Cardiac fibroblast (primary cell): ENCODE data around the gene PLEKHA3.
"Not testable (repeated sequence)": the region's sequence is repeated elsewhere in the genome, so short reads cannot be mapped to it uniquely, and the experiment has no call there.

ENCODE experiments used
- DNase-seq, 2 donors: peaks; one replicate each; pipeline versions ENCODE4 v3.0.0 to v3.0.0-alpha.2; 2010; ENCODE audit warnings: low read depth in 2 of 2
- H3K4me3 ChIP-seq, 2 donors: replicated peaks in 1 of 2; 1 replicate in 1 of 2; 2 replicates in 1 of 2; pipeline ENCODE4 v1.5.1; 2011; ENCODE audit warnings: low read depth in 2 of 2, low read length in 2 of 2, mild to moderate bottlenecking in 2 of 2, moderate library complexity in 1 of 2
- TF ChIP-seq, protein P1 (sequence below): IDR thresholded peaks from one replicate; pipeline ENCODE4 v1.5.1; 2011; ENCODE audit warnings: low read depth, mild to moderate bottlenecking, low read length, inconsistent platforms

PLEKHA3 gene

DNA sequence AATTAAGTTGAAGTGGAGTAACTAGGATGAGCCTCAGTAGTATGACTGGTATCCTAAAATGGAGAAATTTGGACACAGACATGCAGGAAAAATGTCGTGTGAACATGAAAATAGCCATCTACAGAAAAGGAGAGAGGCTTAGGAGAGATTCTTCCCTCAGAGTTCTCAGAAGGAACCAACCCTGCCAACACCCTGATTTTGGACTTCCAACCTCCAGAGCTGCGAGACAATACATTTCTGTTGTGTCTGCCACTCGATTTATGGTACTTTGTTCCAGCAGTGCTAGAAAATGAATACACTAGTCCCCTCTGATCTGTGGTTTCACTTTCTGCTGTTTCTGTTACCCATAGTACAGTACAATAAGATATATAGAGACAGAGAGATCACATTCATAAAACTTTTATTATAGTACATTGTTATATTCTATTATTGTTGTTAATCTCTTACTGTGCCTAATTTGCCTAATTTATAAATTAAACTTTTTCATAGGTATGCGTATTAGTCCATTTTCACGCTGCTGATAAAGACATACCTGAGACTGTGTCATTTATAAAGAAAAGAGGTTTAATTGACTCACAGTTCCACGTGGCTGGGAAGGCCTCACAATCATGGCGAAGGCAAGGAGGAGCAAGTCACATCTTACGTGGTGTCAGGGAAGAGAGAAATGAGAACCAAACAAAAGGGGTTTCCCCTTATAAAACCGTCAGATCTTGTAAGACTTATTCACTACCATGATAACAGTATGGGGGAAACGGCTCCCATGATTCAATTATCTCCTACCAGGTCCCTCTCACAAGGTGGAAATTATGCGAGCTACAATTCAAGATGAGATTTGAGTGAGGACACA is 41.3 kb downstream of the PLEKHA3 start:
- TF ChIP-seq, protein P1, sequence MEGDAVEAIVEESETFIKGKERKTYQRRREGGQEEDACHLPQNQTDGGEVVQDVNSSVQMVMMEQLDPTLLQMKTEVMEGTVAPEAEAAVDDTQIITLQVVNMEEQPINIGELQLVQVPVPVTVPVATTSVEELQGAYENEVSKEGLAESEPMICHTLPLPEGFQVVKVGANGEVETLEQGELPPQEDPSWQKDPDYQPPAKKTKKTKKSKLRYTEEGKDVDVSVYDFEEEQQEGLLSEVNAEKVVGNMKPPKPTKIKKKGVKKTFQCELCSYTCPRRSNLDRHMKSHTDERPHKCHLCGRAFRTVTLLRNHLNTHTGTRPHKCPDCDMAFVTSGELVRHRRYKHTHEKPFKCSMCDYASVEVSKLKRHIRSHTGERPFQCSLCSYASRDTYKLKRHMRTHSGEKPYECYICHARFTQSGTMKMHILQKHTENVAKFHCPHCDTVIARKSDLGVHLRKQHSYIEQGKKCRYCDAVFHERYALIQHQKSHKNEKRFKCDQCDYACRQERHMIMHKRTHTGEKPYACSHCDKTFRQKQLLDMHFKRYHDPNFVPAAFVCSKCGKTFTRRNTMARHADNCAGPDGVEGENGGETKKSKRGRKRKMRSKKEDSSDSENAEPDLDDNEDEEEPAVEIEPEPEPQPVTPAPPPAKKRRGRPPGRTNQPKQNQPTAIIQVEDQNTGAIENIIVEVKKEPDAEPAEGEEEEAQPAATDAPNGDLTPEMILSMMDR: no peak
- H3K4me3 ChIP-seq: no peak overlapping the region
- DNase-seq: no peak

DNA sequence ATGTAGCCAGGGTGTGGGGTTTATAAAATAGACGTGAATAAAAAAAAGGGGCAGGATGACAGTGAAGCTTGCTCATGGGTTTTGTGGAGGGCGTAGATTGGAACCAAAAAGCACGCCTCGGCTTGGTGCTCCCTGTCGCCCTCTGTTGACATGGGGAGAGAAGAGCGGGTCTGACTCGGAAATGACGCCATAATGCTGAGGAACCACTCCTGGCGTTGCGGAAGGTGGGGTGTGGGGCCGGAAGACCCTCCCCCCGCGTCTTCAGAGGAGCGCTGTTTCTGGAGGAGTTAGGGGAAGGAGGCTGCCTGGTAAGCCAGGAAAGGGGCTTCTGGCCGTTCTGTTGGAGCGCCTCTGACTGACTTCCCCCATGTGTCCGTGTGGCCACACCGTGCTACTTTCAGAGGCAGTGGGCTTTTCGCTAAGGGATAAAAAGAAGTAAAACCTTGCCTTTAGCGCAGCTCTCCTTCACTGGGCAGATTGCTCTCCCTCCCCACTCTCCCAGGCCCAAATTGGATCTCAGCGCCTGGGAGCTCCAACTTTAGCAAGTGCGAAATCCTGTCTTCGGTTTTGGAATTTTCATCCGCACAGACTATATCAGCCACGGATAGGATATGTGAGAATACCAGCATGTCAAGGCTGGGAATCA is 42.8 kb downstream of the PLEKHA3 start:
- TF ChIP-seq, protein P1: peak; percentile 95
- peak overlapping the region; percentile 63 to 78 for H3K4me3 ChIP-seq
- peak; percentile 86 to 88 for DNase-seq

DNA sequence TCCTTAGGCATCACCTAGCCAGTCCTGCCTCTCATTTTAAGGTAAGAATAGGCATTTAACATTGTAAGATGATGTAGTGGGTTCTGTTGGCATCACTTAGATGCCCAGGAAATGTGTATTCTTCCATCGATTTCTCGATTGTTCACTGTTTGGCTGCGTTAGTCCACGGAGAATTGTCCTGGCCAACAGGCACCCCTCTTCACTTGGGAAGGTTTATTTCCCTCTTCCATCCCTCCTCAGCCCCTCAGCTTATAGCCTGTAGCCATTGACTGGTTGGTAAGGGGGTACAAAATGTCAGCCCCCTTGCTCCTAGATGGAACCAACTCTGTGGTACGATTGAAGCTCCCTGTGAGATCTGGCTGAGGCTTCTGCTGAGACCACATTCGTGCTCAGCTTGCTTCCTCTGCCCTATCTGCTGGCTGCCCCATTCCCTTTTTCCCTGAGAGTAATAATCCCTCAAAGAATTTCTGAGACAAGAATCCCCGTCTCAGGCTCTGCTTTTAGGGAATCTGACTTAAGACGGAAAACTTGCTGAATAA is 43.4 kb downstream of the PLEKHA3 start:
- TF ChIP-seq, protein P1: no peak
- peak overlapping the region; percentile 63 to 78 for H3K4me3 ChIP-seq
- peak; percentile 5 to 9 for DNase-seq

DNA sequence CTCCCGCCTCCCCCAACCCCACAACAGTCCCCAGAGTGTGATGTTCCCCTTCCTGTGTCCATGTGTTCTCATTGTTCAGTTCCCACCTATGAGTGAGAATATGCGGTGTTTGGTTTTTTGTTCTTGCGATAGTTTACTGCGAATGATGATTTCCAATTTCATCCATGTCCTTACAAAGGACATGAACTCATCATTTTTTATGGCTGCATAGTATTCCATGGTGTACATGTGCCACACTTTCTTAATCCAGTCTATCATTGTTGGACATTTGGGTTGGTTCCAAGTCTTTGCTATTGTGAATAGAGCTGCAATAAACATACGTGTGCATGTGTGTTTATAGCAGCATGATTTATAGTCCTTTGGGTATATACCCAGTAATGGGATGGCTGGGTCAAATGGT is 44.8 kb downstream of the PLEKHA3 start:
- DNase-seq, H3K4me3 ChIP-seq: not testable (repeated sequence)

DNA sequence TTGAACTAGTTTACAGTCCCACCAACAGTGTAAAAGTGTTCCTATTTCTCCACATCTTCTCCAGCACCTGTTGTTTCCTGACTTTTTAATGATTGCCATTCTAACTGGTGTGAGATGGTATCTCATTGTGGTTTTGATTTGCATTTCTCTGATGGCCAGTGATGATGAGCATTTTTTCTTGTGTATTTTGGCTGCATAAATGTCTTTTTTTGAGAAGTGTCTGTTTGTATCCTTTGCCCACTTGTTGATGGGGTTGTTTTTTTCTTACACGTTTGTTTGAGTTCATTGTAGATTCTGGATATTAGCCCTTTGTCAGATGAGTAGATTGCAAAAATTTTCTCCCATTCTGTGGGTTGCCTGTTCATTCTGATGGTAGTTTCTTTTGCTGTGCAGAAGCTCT is 45.2 kb downstream of the PLEKHA3 start:
- H3K4me3 ChIP-seq, DNase-seq: not testable (repeated sequence)

DNA sequence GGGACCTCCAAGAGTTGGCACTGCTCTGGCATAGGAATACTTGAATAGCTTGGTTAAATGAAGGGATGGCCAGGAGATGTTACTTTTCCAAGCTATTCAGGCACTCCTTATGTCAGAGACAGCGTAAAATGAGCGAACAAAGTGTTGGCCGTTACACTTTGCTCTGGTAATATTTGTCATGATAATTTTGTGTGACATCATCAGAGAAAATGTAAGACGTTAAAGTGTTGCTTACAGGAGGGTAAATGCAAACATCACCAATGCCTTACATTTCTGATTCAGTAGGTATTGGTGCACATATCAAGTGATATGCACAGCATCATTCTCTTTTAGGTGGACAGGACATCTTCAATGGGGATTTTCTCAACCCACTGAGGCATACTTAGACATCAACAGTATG is 46.0 kb downstream of the PLEKHA3 start:
- no peak overlapping the region for H3K4me3 ChIP-seq
- DNase-seq: no peak
- TF ChIP-seq, protein P1: no peak

DNA sequence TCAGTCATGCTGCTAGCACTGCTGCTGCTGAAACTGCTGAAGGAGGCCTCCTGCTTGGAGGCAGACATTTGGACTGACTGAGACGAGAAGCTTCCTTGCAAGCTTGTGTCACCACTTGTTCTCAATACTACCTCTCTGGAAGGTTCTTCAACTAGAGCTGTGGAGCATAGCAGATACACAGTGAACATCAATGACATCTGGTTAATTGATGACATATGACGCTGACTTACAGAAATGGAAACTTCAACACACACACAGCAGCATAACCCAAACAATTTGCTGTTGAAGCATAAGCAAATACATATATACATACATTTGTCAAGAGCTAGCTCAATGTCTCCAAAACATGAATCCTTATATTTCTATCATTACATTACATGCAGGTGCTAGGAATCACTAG is 47.3 kb downstream of the PLEKHA3 start:
- no peak for DNase-seq
- H3K4me3 ChIP-seq: no peak overlapping the region
- TF ChIP-seq, protein P1: no peak
